Thyroid gland (tissue), 4 donors: ENCODE results near the gene PFKFB2.

ENCODE experiments used
- CTCF ChIP-seq, 6 experiments: fragments of 200-600 bp in 3 of 6; fragments of 450-650 bp in 3 of 6; sonication (generic) in 3 of 6; IDR thresholded peaks; one replicate each; pipeline ENCODE4 v1.5.1; 2016 to 2019; ENCODE audit warnings: antibody characterized with exemption in 6 of 6, mild to moderate bottlenecking in 2 of 6, inconsistent platforms in 1 of 6, moderate library complexity in 1 of 6
- POLR2A ChIP-seq, 2 donors: fragments of 450-650 bp; IDR thresholded peaks; one replicate each; pipeline ENCODE4 v1.6.1; 2017; ENCODE audit warnings: antibody characterized with exemption in 2 of 2, mild to moderate bottlenecking in 2 of 2, moderate library complexity in 1 of 2

GRCh38 chr1:207060596-207060995 lies 7.5 kb downstream of the PFKFB2 start:
- TF ChIP-seq CTCF (IDR thresholded peaks at IDR 0.05) (no peak), POLR2A (IDR thresholded peaks at IDR 0.05) (no peak)
